H1 (cell line): ENCODE data around the gene ALDH4A1. TPM values are rescaled to one million over a fixed set of nuclear protein-coding genes. Genes with fewer than 3 reads are reported as not detected.

Experiments
- CTCF ChIA-PET: fragments of 300-600 bp; sonication (Branson Sonifier 250); formaldehyde crosslinking; loops from one replicate; lab custom pipeline; 2021; ENCODE audit not compliant: partially characterized antibody; lab: Charles Lee
- POLR2A ChIA-PET: fragments of 300-600 bp; sonication (Branson Sonifier 250); formaldehyde crosslinking; loops from one replicate; lab custom pipeline; 2021; ENCODE audit warnings: inconsistent platforms; ENCODE audit not compliant: partially characterized antibody; lab: Charles Lee
- DNase-seq, 2 experiments: peaks; one replicate each; pipeline versions ENCODE4 v3.0.0 to v3.0.0-alpha.2; 2010 to 2022; ENCODE audit warnings: low spot score in 2 of 2, low read depth in 1 of 2, mixed read lengths in 1 of 2
- FAIRE-seq: peaks from 2 replicates; lab custom pipeline; 2011; peaks lifted over from hg19 to GRCh38; lab: Jason Lieb, UNC
- H2AFZ ChIP-seq: 2 replicates; pipeline ENCODE4 v1.8.1; 2012; ENCODE audit warnings: low read length, inconsistent platforms
- H2AK5ac ChIP-seq: 2 replicates; pipeline ENCODE4 v1.6.1; 2013; ENCODE audit warnings: low read depth, low read length
- H2BK120ac ChIP-seq: replicated peaks from 2 replicates; pipeline ENCODE3; 2013; ENCODE audit warnings: low read depth, low read length, inconsistent platforms
- H2BK12ac ChIP-seq: 2 replicates; pipeline ENCODE4 v1.6.1; 2013; ENCODE audit warnings: low read depth, low read length
- H2BK15ac ChIP-seq: 2 replicates; pipeline ENCODE4 v1.6.1; 2013; ENCODE audit warnings: low read length
- H2BK20ac ChIP-seq: 2 replicates; pipeline ENCODE4 v1.6.1; 2013; ENCODE audit warnings: low read length
- H2BK5ac ChIP-seq: 2 replicates; pipeline ENCODE4 v1.6.1; 2013; ENCODE audit warnings: low read depth, low read length
- H3K14ac ChIP-seq: 2 replicates; pipeline ENCODE4 v1.6.1; 2013; ENCODE audit warnings: inconsistent platforms; ENCODE audit not compliant: insufficient read length
- H3K18ac ChIP-seq: 2 replicates; pipeline ENCODE4 v1.6.1; 2013; ENCODE audit warnings: low read length; ENCODE audit errors: extremely low read depth
- H3K23ac ChIP-seq: 2 replicates; pipeline ENCODE4 v1.6.1; 2013; ENCODE audit warnings: inconsistent platforms; ENCODE audit not compliant: insufficient read length
- H3K23me2 ChIP-seq: 2 replicates; pipeline ENCODE4 v1.6.1; 2013; ENCODE audit warnings: low read depth, low read length
- H3K27ac ChIP-seq: 2 replicates; pipeline ENCODE4 v1.6.1; 2011; ENCODE audit warnings: low read depth, low read length, inconsistent platforms
- H3K27me3 ChIP-seq, 4 experiments: replicated peaks in 1 of 4; 1 replicate in 1 of 4; 2 replicates in 3 of 4; pipeline versions ENCODE4 v1.6.1 to v1.8.1; 2011 to 2013; ENCODE audit warnings: low read length in 3 of 4, mild to moderate bottlenecking in 3 of 4, inconsistent platforms in 2 of 4, mixed read lengths in 2 of 4, moderate library complexity in 1 of 4; ENCODE audit not compliant: control insufficient read depth in 3 of 4, insufficient read depth in 3 of 4; ENCODE audit errors: extremely low read depth in 1 of 4
- H3K36me3 ChIP-seq, 4 experiments: 2 replicates each; pipeline versions ENCODE4 v1.6.1 to v1.8.1; 2011 to 2013; ENCODE audit warnings: mild to moderate bottlenecking in 4 of 4, low read length in 3 of 4, moderate library complexity in 2 of 4, control low read depth in 1 of 4, inconsistent platforms in 1 of 4; ENCODE audit not compliant: insufficient read depth in 4 of 4, control insufficient read depth in 2 of 4
- H3K4ac ChIP-seq: replicated peaks from 2 replicates; pipeline ENCODE3; 2013; ENCODE audit warnings: low read length, low read depth, mixed read lengths, inconsistent platforms; ENCODE audit not compliant: insufficient read length
- H3K4me1 ChIP-seq, 4 experiments: replicated peaks in 1 of 4; 1 replicate in 1 of 4; 2 replicates in 3 of 4; pipeline versions ENCODE4 v1.6.1 to v1.8.1; 2011 to 2013; ENCODE audit warnings: low read length in 3 of 4, inconsistent platforms in 2 of 4, mixed read lengths in 1 of 4; ENCODE audit not compliant: insufficient read depth in 4 of 4, control insufficient read depth in 3 of 4
- H3K4me2 ChIP-seq, 2 experiments: 2 replicates each; pipeline versions ENCODE4 v1.6.1 to v1.8.1; 2011 to 2013; ENCODE audit warnings: low read depth in 2 of 2, low read length in 2 of 2, control low read depth in 1 of 2, inconsistent platforms in 1 of 2, mild to moderate bottlenecking in 1 of 2; ENCODE audit not compliant: insufficient read depth in 1 of 2
- H3K4me3 ChIP-seq, 4 experiments: fragments of 200-600, 300-600 bp in 1 of 4; sonication (generic), shearing (Covaris generic), sonication (Bioruptor Twin) in 1 of 4; 2 replicates each; pipeline versions ENCODE4 v1.5.1 to v1.8.1; 2011 to 2016; ENCODE audit warnings: low read length in 4 of 4, low read depth in 3 of 4, control low read depth in 2 of 4, inconsistent platforms in 2 of 4, mild to moderate bottlenecking in 2 of 4, mixed read lengths in 1 of 4, moderate library complexity in 1 of 4; ENCODE audit not compliant: insufficient read depth in 2 of 4; ENCODE audit errors: extremely low read depth in 1 of 4
- H3K56ac ChIP-seq: replicated peaks from 2 replicates; pipeline ENCODE3; 2013; ENCODE audit warnings: low read depth, mild to moderate bottlenecking, mixed read lengths, low read length, inconsistent platforms; ENCODE audit not compliant: insufficient read length
- H3K79me1 ChIP-seq: 2 replicates; pipeline ENCODE4 v1.6.1; 2013; ENCODE audit warnings: low read depth, low read length, control low read depth
- H3K79me2 ChIP-seq, 2 experiments: 2 replicates each; pipeline versions ENCODE4 v1.6.1 to v1.8.1; 2012 to 2013; ENCODE audit warnings: low read length in 2 of 2, mild to moderate bottlenecking in 2 of 2, inconsistent platforms in 1 of 2; ENCODE audit not compliant: insufficient read depth in 2 of 2, control insufficient read depth in 1 of 2
- H3K9ac ChIP-seq, 4 experiments: replicated peaks in 1 of 4; 1 replicate in 1 of 4; 2 replicates in 3 of 4; pipeline versions ENCODE4 v1.6.1 to v1.8.1; 2011 to 2013; ENCODE audit warnings: low read depth in 3 of 4, low read length in 3 of 4, control low read depth in 2 of 4, mild to moderate bottlenecking in 2 of 4, moderate library complexity in 2 of 4, inconsistent platforms in 1 of 4; ENCODE audit errors: extremely low read depth in 1 of 4
- H3K9me3 ChIP-seq, 2 experiments: 2 replicates each; pipeline versions ENCODE4 v1.6.1 to v1.8.1; 2012 to 2013; ENCODE audit warnings: mild to moderate bottlenecking in 2 of 2, moderate library complexity in 2 of 2, control low read depth in 1 of 2, inconsistent platforms in 1 of 2, low read depth in 1 of 2, low read length in 1 of 2, mixed read lengths in 1 of 2; ENCODE audit not compliant: insufficient read depth in 2 of 2
- H4K20me1 ChIP-seq, 2 experiments: replicated peaks in 1 of 2; 2 replicates each; pipeline versions ENCODE3 to v1.8.1; 2011 to 2013; ENCODE audit warnings: inconsistent platforms in 2 of 2, low read length in 2 of 2, mild to moderate bottlenecking in 1 of 2; ENCODE audit not compliant: insufficient read depth in 2 of 2, control insufficient read depth in 1 of 2
- H4K5ac ChIP-seq: 2 replicates; pipeline ENCODE4 v1.6.1; 2013; ENCODE audit warnings: low read length, low read depth, mixed read lengths, inconsistent platforms; ENCODE audit not compliant: insufficient read length
- H4K8ac ChIP-seq: 2 replicates; pipeline ENCODE4 v1.8.0; 2013; ENCODE audit warnings: mild to moderate bottlenecking, moderate library complexity, low read length, inconsistent platforms; ENCODE audit not compliant: insufficient read depth; ENCODE audit errors: extremely low read depth
- H4K91ac ChIP-seq: replicated peaks from 2 replicates; pipeline ENCODE3; 2013; ENCODE audit warnings: low read length, mixed read lengths, inconsistent platforms; ENCODE audit not compliant: insufficient read length
- WGBS, 2 experiments: shearing (Covaris generic) in 1 of 2; methylation state at CpG; one replicate each; pipeline versions ENCODE4 v1.1.6 to v1.1.7; 2013 to 2015; ENCODE audit warnings: low lambda C conversion rate in 2 of 2, mixed read lengths in 2 of 2, inconsistent platforms in 1 of 2, low coverage in 1 of 2, missing lambda C conversion rate in 1 of 2; ENCODE audit not compliant: insufficient replicate concordance in 2 of 2, insufficient coverage in 1 of 2, insufficient read length in 1 of 2; ENCODE audit errors: extremely low coverage in 1 of 2, missing lambda C conversion rate in 1 of 2; 5-methylcytosine and 5-hydroxymethylcytosine counted together
- polyA plus RNA-seq, 7 experiments: library from polyadenylated mRNA; depleted of rRNA in 3 of 7; stranded (reverse) in 5 of 7; unstranded in 2 of 7; fragments of >200 nt in 5 of 7; fragments of 200-250 nt in 2 of 7; gene quantifications; 1 replicate in 5 of 7; 2 replicates in 1 of 7; 4 replicates in 1 of 7; pipeline versions ENCODE4 v1.2.1 to v1.2.3, GENCODE V29; 2011 to 2013; ENCODE audit warnings: missing spikeins in 2 of 7, mixed read lengths in 2 of 7
- total RNA-seq: library from RNA; stranded (reverse); fragmentation: NEBNext Ultra II Directional; extraction: Animal tissue kit (Norgen Biotek cat#: 25700); gene quantifications from 2 replicates; pipeline ENCODE4 v1.2.1, GENCODE V29; 2021
- TF ChIP-seq, protein P1 (sequence below): IDR thresholded peaks from 2 replicates; pipeline ENCODE4 v1.6.1; 2012; ENCODE audit warnings: low read length, inconsistent platforms

The ALDH4A1 gene
- total and polyA plus RNA-seq, 2 of the 8 experiments (the other 6 are each of a cell fraction or from before 2014, with no cell fraction given): 30.3 to 35.9 TPM

DNA sequence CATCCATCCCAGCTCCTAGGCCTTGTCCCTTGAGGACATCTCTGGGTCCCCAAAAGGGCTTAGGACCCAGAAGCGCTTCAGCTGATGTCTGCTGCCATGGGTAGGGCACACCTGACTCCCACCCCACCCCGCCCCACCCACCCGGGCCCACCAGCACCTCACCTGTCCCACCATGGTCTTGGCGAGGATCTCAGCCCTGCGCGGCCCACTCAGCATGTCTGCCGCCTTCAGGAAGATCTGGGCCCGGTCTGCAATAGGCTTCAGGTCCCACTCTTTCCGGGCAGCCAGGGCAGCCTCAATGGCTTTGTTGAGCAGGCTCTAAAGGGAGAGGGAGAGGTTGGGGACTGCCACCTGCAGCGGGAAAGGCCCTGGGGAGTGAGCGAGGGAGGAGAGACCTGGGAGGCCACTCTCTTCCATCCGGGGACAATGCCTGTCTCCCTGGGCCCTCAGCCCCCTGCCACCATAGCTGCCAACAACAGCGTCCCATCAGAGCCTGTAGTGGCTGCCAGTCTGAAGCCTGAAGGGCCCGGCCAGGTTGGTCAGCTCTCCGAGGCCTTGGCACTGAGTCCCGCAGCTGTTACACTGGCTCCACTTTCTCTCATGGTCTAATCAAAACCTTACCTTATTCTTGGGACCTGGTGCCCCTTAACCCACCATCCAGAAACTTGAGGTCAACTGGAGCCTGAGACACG lies 16.9 kb downstream of the ALDH4A1 start:
- WGBS, 2 experiments: 89% methylated on average over 12 of the region's 17 CpGs; no CpG with 5 or more reads in 1 of the 2 experiments
- H4K91ac ChIP-seq: no peak overlapping the region
- H3K9me3 ChIP-seq: no peaks in the 10 kb centered on the region
- FAIRE-seq: no peak
- CTCF ChIA-PET: interaction anchor here (0.6 to 14.4 kb wide), 17 partner anchors 10 to 299 kb away, joined by 3 to 131 read pairs (median 8); partner anchors contain the start of gene ALDH4A1
- TF ChIP-seq, protein P1, sequence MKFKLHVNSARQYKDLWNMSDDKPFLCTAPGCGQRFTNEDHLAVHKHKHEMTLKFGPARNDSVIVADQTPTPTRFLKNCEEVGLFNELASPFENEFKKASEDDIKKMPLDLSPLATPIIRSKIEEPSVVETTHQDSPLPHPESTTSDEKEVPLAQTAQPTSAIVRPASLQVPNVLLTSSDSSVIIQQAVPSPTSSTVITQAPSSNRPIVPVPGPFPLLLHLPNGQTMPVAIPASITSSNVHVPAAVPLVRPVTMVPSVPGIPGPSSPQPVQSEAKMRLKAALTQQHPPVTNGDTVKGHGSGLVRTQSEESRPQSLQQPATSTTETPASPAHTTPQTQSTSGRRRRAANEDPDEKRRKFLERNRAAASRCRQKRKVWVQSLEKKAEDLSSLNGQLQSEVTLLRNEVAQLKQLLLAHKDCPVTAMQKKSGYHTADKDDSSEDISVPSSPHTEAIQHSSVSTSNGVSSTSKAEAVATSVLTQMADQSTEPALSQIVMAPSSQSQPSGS: no peak
- TF ChIP-seq, all 59 proteins: peak for 0
- Histone ChIP-seq H3K56ac (no peak overlapping the region), H3K14ac (no peak overlapping the region), H2BK15ac (no peak overlapping the region), H3K23me2 (no peaks in the 10 kb centered on the region), H3K9ac (no peak overlapping the region), H2AFZ (no peak overlapping the region), H3K36me3 (peaks cover 0 to 11% (median 2%) of the 10 kb centered on the region in 4 experiments; a peak in 4 of 8 replicates), H3K23ac (no peak overlapping the region), H2BK12ac (no peak overlapping the region), H3K4me3 (no peak overlapping the region), H2BK120ac (no peak overlapping the region), H3K27me3 (no peaks in the 10 kb centered on the region), H3K4me1 (no peaks in the 10 kb centered on the region), H3K79me2 (no peaks in the 10 kb centered on the region), H4K5ac (no peak overlapping the region), H3K79me1 (no peaks in the 10 kb centered on the region), H3K18ac (no peak overlapping the region), H3K27ac (no peak overlapping the region), H4K8ac (no peak overlapping the region), H2BK20ac (no peak overlapping the region), H2BK5ac (no peak overlapping the region), H2AK5ac (no peak overlapping the region), H3K4ac (no peak overlapping the region), H3K4me2 (no peak overlapping the region), H4K20me1 (peaks cover 0 to 8% of the 10 kb centered on the region in 2 experiments)
- DNase-seq: no peak
- POLR2A ChIA-PET: interaction anchor here (0.8 to 1.4 kb wide), 3 partner anchors 8 to 24 kb away, joined by 4 to 5 read pairs (median 5); partner anchors contain the start of gene ALDH4A1
